ENCODE data around the gene NANOS1. TPM values are rescaled to one million over a fixed set of nuclear protein-coding genes. Genes with fewer than 3 reads are reported as not detected.

Gene NANOS1
- total and polyA plus RNA-seq, 9 of the 15 experiments (the other 6 are each of a cell fraction or from before 2014, with no cell fraction given) = 0.14 to 1.6 (median 0.83) TPM; not detected in 1

DNA sequence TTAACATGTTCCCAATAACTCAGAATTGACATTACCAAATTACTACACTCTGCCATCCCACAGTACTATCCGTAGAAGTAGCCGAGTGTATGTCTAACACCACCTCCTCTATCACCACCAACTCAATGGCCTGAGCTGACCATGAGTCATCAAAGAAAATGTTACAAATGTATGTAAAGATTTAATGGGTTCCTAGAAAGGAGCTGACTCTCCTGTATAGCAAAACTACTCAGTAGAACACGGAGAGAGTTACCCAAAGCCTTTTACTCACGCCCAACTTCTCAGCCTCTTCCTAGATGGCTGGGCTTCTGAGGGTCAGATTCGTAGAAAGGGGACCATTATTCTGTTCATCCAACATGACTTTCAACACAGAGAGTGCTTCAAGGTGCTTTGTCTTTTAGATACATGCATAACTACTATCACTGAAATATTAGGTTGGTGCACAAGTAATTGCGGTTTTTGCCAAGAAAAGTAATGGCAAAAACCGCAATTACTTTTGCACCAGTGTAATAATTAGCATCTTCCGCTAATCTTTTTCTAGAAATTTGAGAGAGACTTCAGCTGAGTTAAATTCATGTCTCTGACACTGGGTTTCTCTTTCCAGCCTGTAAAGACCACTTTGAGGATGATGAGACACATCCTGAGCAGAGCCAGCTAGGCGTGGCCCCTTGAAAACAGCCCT, 24.0 kb upstream of the NANOS1 start:
- 3% methylated on average over 9 of the region's 9 CpGs for WGBS (ENCODE audit: insufficient coverage, low coverage, missing lambda C conversion rate)
- Histone ChIP-seq H3K36me3 (ENCODE audit: control insufficient read depth, insufficient read depth, low read length) (no peaks in the 10 kb centered on the region), H2AFZ (ENCODE audit: low read depth, low read length) (no peak overlapping the region), H3K4me2 (ENCODE audit: insufficient read depth, low read length) (no peak overlapping the region), H3K79me2 (ENCODE audit: control insufficient read depth, insufficient read depth, low read length) (no peaks in the 10 kb centered on the region), H3K4me1 (replicated peaks in 1 of 2; ENCODE audit: control insufficient read depth in 2 of 2, insufficient read depth in 2 of 2, low read length in 2 of 2) (no peaks in the 10 kb centered on the region), H4K20me1 (replicated peaks; ENCODE audit: control insufficient read depth, insufficient read depth, low read length) (0 out of 2 replicates have a peak, but pooled peaks cover 4% of the 10 kb centered on the region), H3K27me3 (ENCODE audit: control insufficient read depth in 2 of 2, insufficient read depth in 2 of 2, low read length in 2 of 2) (peaks cover 7 to 33% of the 10 kb centered on the region in 2 experiments; a peak in 3 of 5 replicates), H3K27ac (ENCODE audit: extremely low read depth, low read depth, low read length) (no peak overlapping the region), H3K4me3 (no peak overlapping the region), H3K9me1 (ENCODE audit: control insufficient read depth, insufficient read depth, low read length) (no peaks in the 10 kb centered on the region), H3K9me3 (replicated peaks; ENCODE audit: control insufficient read depth, insufficient read depth, low read depth, low read length) (no peaks in the 10 kb centered on the region), H3K9ac (ENCODE audit: insufficient read depth in 1 of 2, low read depth in 2 of 2, low read length in 2 of 2) (no peak overlapping the region)
- CTCF ChIA-PET (ENCODE audit: low intra/inter-chr PET ratio) = no interaction called here
- BruUV-seq (replicated peaks) = no TSS peak
- peak; percentile 54 for ATAC-seq
- in situ Hi-C loops (cut with MboI) (no loop called here), intact Hi-C loops (cut with micrococcal nuclease) (no loop called here)
- peak in 2 of 4 experiments; percentile 14 to 19 for DNase-seq (ENCODE audit: extremely low read depth in 1 of 4, low spot score in 3 of 4)
- no peak for FAIRE-seq
- POLR2A ChIA-PET = interaction anchor here (1.0 kb wide), 1 partner anchor 24 kb away, joined by 3 read pairs; the partner anchor contains the start of gene NANOS1
- TF ChIP-seq LCOR (CRISPR knock-in tag; IDR thresholded peaks at IDR 0.05) (no peak), ZNF134 (CRISPR knock-in tag; conservative IDR thresholded peaks at IDR 0.05) (no peak), NFE2 (IDR thresholded peaks at IDR 0.05; ENCODE audit: low read depth) (peak; percentile 14; the same call in 1 of the 2 replicates)
- TF ChIP-seq, protein P1, sequence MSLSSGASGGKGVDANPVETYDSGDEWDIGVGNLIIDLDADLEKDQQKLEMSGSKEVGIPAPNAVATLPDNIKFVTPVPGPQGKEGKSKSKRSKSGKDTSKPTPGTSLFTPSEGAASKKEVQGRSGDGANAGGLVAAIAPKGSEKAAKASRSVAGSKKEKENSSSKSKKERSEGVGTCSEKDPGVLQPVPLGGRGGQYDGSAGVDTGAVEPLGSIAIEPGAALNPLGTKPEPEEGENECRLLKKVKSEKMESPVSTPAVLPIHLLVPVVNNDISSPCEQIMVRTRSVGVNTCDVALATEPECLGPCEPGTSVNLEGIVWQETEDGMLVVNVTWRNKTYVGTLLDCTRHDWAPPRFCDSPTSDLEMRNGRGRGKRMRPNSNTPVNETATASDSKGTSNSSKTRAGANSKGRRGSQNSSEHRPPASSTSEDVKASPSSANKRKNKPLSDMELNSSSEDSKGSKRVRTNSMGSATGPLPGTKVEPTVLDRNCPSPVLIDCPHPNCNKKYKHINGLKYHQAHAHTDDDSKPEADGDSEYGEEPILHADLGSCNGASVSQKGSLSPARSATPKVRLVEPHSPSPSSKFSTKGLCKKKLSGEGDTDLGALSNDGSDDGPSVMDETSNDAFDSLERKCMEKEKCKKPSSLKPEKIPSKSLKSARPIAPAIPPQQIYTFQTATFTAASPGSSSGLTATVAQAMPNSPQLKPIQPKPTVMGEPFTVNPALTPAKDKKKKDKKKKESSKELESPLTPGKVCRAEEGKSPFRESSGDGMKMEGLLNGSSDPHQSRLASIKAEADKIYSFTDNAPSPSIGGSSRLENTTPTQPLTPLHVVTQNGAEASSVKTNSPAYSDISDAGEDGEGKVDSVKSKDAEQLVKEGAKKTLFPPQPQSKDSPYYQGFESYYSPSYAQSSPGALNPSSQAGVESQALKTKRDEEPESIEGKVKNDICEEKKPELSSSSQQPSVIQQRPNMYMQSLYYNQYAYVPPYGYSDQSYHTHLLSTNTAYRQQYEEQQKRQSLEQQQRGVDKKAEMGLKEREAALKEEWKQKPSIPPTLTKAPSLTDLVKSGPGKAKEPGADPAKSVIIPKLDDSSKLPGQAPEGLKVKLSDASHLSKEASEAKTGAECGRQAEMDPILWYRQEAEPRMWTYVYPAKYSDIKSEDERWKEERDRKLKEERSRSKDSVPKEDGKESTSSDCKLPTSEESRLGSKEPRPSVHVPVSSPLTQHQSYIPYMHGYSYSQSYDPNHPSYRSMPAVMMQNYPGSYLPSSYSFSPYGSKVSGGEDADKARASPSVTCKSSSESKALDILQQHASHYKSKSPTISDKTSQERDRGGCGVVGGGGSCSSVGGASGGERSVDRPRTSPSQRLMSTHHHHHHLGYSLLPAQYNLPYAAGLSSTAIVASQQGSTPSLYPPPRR (CRISPR knock-in tag; IDR thresholded peaks at IDR 0.05; ENCODE audit: borderline replicate concordance) = no peak
- TF ChIP-seq, protein P2, sequence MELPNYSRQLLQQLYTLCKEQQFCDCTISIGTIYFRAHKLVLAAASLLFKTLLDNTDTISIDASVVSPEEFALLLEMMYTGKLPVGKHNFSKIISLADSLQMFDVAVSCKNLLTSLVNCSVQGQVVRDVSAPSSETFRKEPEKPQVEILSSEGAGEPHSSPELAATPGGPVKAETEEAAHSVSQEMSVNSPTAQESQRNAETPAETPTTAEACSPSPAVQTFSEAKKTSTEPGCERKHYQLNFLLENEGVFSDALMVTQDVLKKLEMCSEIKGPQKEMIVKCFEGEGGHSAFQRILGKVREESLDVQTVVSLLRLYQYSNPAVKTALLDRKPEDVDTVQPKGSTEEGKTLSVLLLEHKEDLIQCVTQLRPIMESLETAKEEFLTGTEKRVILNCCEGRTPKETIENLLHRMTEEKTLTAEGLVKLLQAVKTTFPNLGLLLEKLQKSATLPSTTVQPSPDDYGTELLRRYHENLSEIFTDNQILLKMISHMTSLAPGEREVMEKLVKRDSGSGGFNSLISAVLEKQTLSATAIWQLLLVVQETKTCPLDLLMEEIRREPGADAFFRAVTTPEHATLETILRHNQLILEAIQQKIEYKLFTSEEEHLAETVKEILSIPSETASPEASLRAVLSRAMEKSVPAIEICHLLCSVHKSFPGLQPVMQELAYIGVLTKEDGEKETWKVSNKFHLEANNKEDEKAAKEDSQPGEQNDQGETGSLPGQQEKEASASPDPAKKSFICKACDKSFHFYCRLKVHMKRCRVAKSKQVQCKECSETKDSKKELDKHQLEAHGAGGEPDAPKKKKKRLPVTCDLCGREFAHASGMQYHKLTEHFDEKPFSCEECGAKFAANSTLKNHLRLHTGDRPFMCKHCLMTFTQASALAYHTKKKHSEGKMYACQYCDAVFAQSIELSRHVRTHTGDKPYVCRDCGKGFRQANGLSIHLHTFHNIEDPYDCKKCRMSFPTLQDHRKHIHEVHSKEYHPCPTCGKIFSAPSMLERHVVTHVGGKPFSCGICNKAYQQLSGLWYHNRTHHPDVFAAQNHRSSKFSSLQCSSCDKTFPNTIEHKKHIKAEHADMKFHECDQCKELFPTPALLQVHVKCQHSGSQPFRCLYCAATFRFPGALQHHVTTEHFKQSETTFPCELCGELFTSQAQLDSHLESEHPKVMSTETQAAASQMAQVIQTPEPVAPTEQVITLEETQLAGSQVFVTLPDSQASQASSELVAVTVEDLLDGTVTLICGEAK (IDR thresholded peaks at IDR 0.05) = peak; percentile 76
- TF ChIP-seq, protein P2 (CRISPR knock-in tag; IDR thresholded peaks at IDR 0.05) = no peak
